ENCODE results near the gene MGMT. TPM values are rescaled to one million over a fixed set of nuclear protein-coding genes. Genes with fewer than 3 reads are reported as not detected.

Gene MGMT
- 10 to 100 TPM in 2 of 4 donors, 1 to 10 TPM in 2; 6.5 to 13.3 (median 9.0) TPM for total RNA-seq
- polyA plus RNA-seq = 10 to 100 TPM in 1 of 3 donors, 1 to 10 TPM in 2; 4.2 to 10.9 (median 6.1) TPM
- long read RNA-seq, donor 1, transcript MGMT-201 (5 exons, 1,759 nt) = major isoform, 15 of 18 reads
- long read RNA-seq, donor 1, partial matches to known transcripts = 2 of 18 reads
- long read RNA-seq, donor 1, other reads (novel, unspliced or antisense) = 0 of 18 reads
- long read RNA-seq, donor 2, transcript MGMT-201 (5 exons, 1,759 nt) = major isoform, 20 of 22 reads
- long read RNA-seq, donor 2, partial matches to known transcripts = 1 of 22 reads
- long read RNA-seq, donor 2, other reads (novel, unspliced or antisense) = 1 of 22 reads

DNA sequence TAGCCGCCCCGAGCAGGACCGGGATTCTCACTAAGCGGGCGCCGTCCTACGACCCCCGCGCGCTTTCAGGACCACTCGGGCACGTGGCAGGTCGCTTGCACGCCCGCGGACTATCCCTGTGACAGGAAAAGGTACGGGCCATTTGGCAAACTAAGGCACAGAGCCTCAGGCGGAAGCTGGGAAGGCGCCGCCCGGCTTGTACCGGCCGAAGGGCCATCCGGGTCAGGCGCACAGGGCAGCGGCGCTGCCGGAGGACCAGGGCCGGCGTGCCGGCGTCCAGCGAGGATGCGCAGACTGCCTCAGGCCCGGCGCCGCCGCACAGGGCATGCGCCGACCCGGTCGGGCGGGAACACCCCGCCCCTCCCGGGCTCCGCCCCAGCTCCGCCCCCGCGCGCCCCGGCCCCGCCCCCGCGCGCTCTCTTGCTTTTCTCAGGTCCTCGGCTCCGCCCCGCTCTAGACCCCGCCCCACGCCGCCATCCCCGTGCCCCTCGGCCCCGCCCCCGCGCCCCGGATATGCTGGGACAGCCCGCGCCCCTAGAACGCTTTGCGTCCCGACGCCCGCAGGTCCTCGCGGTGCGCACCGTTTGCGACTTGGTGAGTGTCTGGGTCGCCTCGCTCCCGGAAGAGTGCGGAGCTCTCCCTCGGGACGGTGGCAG is at the start of gene MGMT:
Gene MGMT (plus strand): TSS at position 539 of the 656 bp plus-strand sequence.
- TF ChIP-seq, protein P1, sequence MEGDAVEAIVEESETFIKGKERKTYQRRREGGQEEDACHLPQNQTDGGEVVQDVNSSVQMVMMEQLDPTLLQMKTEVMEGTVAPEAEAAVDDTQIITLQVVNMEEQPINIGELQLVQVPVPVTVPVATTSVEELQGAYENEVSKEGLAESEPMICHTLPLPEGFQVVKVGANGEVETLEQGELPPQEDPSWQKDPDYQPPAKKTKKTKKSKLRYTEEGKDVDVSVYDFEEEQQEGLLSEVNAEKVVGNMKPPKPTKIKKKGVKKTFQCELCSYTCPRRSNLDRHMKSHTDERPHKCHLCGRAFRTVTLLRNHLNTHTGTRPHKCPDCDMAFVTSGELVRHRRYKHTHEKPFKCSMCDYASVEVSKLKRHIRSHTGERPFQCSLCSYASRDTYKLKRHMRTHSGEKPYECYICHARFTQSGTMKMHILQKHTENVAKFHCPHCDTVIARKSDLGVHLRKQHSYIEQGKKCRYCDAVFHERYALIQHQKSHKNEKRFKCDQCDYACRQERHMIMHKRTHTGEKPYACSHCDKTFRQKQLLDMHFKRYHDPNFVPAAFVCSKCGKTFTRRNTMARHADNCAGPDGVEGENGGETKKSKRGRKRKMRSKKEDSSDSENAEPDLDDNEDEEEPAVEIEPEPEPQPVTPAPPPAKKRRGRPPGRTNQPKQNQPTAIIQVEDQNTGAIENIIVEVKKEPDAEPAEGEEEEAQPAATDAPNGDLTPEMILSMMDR (IDR thresholded peaks at IDR 0.05) = no peak
- Histone ChIP-seq H3K27ac (peak within 1 kb of the TSS; percentile 77), H3K36me3 (ENCODE audit: insufficient read depth in 1 of 2, low read depth in 1 of 2) (peaks cover 0 to 10% of the 10 kb centered on the region in 2 donors), H3K9me3 (no peaks in the 10 kb centered on the region), H3K4me3 (peak within 1 kb of the TSS; percentile 85), H3K27me3 (ENCODE audit: insufficient read depth in 3 of 3, low read length in 2 of 3) (no peaks in the 10 kb centered on the region), H3K4me1 (peaks cover 3% of the 10 kb centered on the region)
- WGBS, 3 donors = 2 to 6% (median 2%) methylated on average over 35 to 83 of the region's 85 CpGs
- ATAC-seq (peak; percentile 97 to 99 (median 99)), DNase-seq (peak; percentile 96 to 97)
- intact Hi-C loops (cut with DNase I) = no loop called here

DNA sequence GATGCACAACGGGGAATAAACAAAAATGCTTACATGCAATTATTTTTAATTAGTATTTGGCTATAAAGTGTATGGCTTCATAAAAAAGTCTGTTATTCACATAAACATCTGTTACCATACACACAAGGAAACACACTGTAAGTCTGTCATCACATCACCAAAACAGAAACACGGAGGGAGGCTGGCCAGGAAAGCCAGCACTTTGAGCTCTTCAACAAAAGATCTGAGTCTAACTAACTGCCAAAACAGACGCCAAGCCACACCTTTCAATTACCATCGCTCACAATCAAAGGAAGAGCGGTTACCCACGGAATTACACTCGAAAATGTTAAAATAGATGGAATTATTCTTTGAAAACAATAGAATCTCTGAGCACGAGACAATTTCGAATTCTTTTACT is 49.2 kb upstream of the MGMT start:
- ATAC-seq (peak in 1 of 4 donors; percentile 35), DNase-seq (no peak)
- H3K27me3 ChIP-seq (ENCODE audit: insufficient read depth in 3 of 3, low read length in 2 of 3) = peaks cover 0 to 23% (median 2%) of the 10 kb centered on the region in 3 donors
- H3K36me3 ChIP-seq (ENCODE audit: insufficient read depth in 1 of 2, low read depth in 1 of 2) = no peaks in the 10 kb centered on the region
- no peak overlapping the region for H3K27ac ChIP-seq
- no peaks in the 10 kb centered on the region for H3K4me1 ChIP-seq
- 25 to 28% (median 28%) methylated on average over 9 of the region's 9 CpGs for WGBS, 3 donors
- no peaks in the 10 kb centered on the region for H3K9me3 ChIP-seq
- H3K4me3 ChIP-seq = no peak overlapping the region
- intact Hi-C loops (cut with DNase I) = no loop called here
- TF ChIP-seq, protein P1 (IDR thresholded peaks at IDR 0.05) = no peak

DNA sequence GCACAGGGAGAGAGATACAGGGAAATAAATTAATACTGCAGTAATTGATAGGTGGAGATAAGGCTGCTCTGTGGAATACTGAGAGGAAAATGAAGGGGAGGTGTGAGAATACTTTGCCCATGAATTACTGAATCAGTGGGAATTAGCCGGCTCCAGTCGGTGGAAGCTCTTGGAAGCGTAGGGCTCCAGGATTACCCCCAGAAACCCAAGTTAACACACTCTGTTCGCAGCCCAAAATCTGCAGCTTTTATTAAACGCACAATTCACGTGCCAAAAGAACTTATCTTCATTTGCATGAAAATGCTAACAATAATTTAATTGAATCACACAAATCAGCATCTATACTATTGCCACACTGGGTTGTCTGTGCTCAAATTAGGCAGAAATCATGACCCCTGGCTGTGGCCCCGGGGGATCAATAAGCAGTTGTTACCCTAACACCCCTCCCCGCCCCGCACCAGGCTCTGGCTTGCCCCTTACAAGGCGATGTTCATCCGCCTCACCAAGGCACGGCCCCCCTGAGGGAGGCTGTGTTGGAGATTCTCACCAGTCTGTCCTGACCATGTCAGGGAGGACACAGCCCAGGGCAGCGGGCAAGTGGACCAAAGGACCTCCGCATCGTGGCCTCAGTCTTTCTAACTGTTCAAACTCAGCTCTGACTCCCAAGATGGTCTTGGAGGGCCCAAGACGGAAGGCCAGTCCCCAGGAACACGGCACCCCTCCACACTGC is 48.4 kb upstream of the MGMT start:
- Histone ChIP-seq H3K27ac (no peak overlapping the region), H3K36me3 (ENCODE audit: insufficient read depth in 1 of 2, low read depth in 1 of 2) (no peaks in the 10 kb centered on the region), H3K4me3 (no peak overlapping the region), H3K27me3 (ENCODE audit: insufficient read depth in 3 of 3, low read length in 2 of 3) (peaks cover 0 to 23% (median 2%) of the 10 kb centered on the region in 3 donors), H3K4me1 (no peaks in the 10 kb centered on the region), H3K9me3 (no peaks in the 10 kb centered on the region)
- DNase-seq (no peak), ATAC-seq (no peak)
- TF ChIP-seq, protein P1 (IDR thresholded peaks at IDR 0.05) = no peak
- WGBS, 3 donors = 89 to 90% (median 89%) methylated on average over 17 of the region's 17 CpGs
- intact Hi-C loops (cut with DNase I) = no loop called here

DNA sequence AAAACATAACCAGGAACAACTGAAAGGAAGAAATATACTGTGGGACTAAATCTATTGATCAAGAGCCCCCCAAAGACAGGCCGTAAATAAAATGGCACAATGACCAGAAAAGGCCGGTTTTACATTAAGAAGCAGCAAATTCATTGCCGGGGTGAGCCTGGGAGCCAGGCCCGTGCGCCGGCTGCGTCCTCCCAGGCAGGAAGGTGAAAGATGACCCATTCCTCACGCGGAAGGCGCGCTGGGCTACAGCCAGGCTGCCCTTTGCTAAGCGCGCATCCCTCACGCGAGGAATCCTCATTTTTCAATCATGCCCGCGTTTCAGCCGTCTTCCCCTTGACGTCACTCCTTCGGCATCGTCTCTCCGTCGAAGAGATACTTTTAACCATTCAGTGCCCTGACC is 47.6 kb upstream of the MGMT start:
- Histone ChIP-seq H3K4me1 (no peaks in the 10 kb centered on the region), H3K36me3 (ENCODE audit: insufficient read depth in 1 of 2, low read depth in 1 of 2) (no peaks in the 10 kb centered on the region), H3K4me3 (no peak overlapping the region), H3K27ac (no peak overlapping the region), H3K27me3 (ENCODE audit: insufficient read depth in 3 of 3, low read length in 2 of 3) (peaks cover 0 to 23% (median 2%) of the 10 kb centered on the region in 3 donors), H3K9me3 (no peaks in the 10 kb centered on the region)
- ATAC-seq (no peak), DNase-seq (no peak)
- 76 to 78% (median 78%) methylated on average over 23 of the region's 23 CpGs for WGBS, 3 donors
- intact Hi-C loops (cut with DNase I) = no loop called here
- TF ChIP-seq, protein P1 (IDR thresholded peaks at IDR 0.05) = no peak
